IMR-90 (cell line): Measurements from ENCODE around the gene TRIP11. TPM values are rescaled to one million over a fixed set of nuclear protein-coding genes. Genes with fewer than 3 reads are reported as not detected.

Experiments
- ATAC-seq: fragments of 200-7000 bp; cut with Tn5 transposase; 2 replicates; pipeline ENCODE4 v1.9.1; 2020; ENCODE audit warnings: low read depth, mild to moderate bottlenecking, moderate library complexity
- BruUV-seq: library from RNA; stranded (reverse); fragments of 400-500 nt; replicated peaks from 2 replicates; lab custom pipeline; 2021; lab: Mats Ljungman, UMichigan
- CTCF ChIA-PET: fragments of 300-600 bp; formaldehyde crosslinking; extraction: SDS; loops from one replicate; lab custom pipeline; 2021; ENCODE audit warnings: antibody characterized with exemption; lab: Yijun Ruan, JAX
- POLR2A ChIA-PET: fragments of 300-600 bp; sonication (Branson Sonifier 250); formaldehyde crosslinking; loops from one replicate; lab custom pipeline; 2022; ENCODE audit warnings: antibody characterized with exemption; ENCODE audit not compliant: unreplicated experiment; lab: Charles Lee
- DNase-seq: peaks from one replicate; pipeline ENCODE4 v3.0.0; 2013
- H2AFZ ChIP-seq: replicated peaks from 2 replicates; pipeline ENCODE3; 2013; ENCODE audit warnings: low read length, mild to moderate bottlenecking; ENCODE audit not compliant: poor library complexity
- H2AK5ac ChIP-seq: 2 replicates; pipeline ENCODE4 v1.6.1; 2013; ENCODE audit warnings: low read depth, low read length, inconsistent platforms
- H2AK9ac ChIP-seq: replicated peaks from 2 replicates; pipeline ENCODE3; 2013; ENCODE audit warnings: mild to moderate bottlenecking, low read depth, low read length, moderate library complexity; ENCODE audit not compliant: poor library complexity
- H2BK120ac ChIP-seq: 2 replicates; pipeline ENCODE4 v1.6.1; 2013; ENCODE audit warnings: low read depth, low read length, inconsistent platforms
- H2BK15ac ChIP-seq: 3 replicates; pipeline ENCODE4 v1.6.1; 2013; ENCODE audit warnings: low read depth, low read length, inconsistent platforms
- H2BK20ac ChIP-seq: 2 replicates; pipeline ENCODE4 v1.6.1; 2013; ENCODE audit warnings: low read depth, mild to moderate bottlenecking, inconsistent platforms, low read length, moderate library complexity
- H2BK5ac ChIP-seq: 2 replicates; pipeline ENCODE4 v1.6.1; 2013; ENCODE audit warnings: mild to moderate bottlenecking, low read depth, low read length, inconsistent platforms; ENCODE audit not compliant: poor library complexity, severe bottlenecking
- H3K14ac ChIP-seq: replicated peaks from 2 replicates; pipeline ENCODE4 v1.6.1; 2013; ENCODE audit warnings: low read depth, low read length, inconsistent platforms
- H3K18ac ChIP-seq: 2 replicates; pipeline ENCODE4 v1.6.1; 2013; ENCODE audit warnings: low read depth, low read length, control low read depth
- H3K23ac ChIP-seq: 2 replicates; pipeline ENCODE4 v1.6.1; 2013; ENCODE audit warnings: low read depth, low read length, inconsistent platforms
- H3K27ac ChIP-seq: 2 replicates; pipeline ENCODE4 v1.5.1; 2013; ENCODE audit warnings: mild to moderate bottlenecking, control low read depth, low read length; ENCODE audit not compliant: insufficient read depth
- H3K27me3 ChIP-seq: 2 replicates; pipeline ENCODE4 v1.6.1; 2013; ENCODE audit warnings: low read length; ENCODE audit not compliant: control insufficient read depth, insufficient read depth
- H3K36me3 ChIP-seq: 2 replicates; pipeline ENCODE4 v1.6.1; 2013; ENCODE audit warnings: low read length, mixed read lengths; ENCODE audit not compliant: control insufficient read depth, insufficient read depth
- H3K4ac ChIP-seq: 2 replicates; pipeline ENCODE4 v1.6.1; 2013; ENCODE audit warnings: low read depth, low read length, inconsistent platforms
- H3K4me1 ChIP-seq: 2 replicates; pipeline ENCODE4 v1.6.1; 2013; ENCODE audit warnings: low read length, mixed read lengths; ENCODE audit not compliant: control insufficient read depth, insufficient read depth
- H3K4me2 ChIP-seq: 2 replicates; pipeline ENCODE4 v1.6.1; 2013; ENCODE audit warnings: low read depth, mild to moderate bottlenecking, control low read depth, low read length, moderate library complexity
- H3K4me3 ChIP-seq: 2 replicates; pipeline ENCODE4 v1.5.1; 2013; ENCODE audit warnings: low read depth, mild to moderate bottlenecking, control low read depth, low read length, moderate library complexity; ENCODE audit not compliant: insufficient read depth
- H3K56ac ChIP-seq: 2 replicates; pipeline ENCODE4 v1.6.1; 2013; ENCODE audit warnings: low read length, inconsistent platforms; ENCODE audit not compliant: insufficient read depth; ENCODE audit errors: extremely low read depth
- H3K79me1 ChIP-seq, 2 experiments: 2 replicates each; pipeline ENCODE4 v1.6.1; 2013; ENCODE audit warnings: low read length in 2 of 2, inconsistent platforms in 1 of 2, low read depth in 1 of 2
- H3K9ac ChIP-seq: 2 replicates; pipeline ENCODE4 v1.6.1; 2013; ENCODE audit warnings: low read depth, low read length, control low read depth
- H3K9me1 ChIP-seq: 2 replicates; pipeline ENCODE4 v1.6.1; 2013; ENCODE audit warnings: low read length, inconsistent platforms; ENCODE audit not compliant: insufficient read depth
- H3K9me3 ChIP-seq: 2 replicates; pipeline ENCODE4 v1.6.1; 2013; ENCODE audit warnings: low read length; ENCODE audit not compliant: control insufficient read depth, insufficient read depth
- H4K20me1 ChIP-seq: 2 replicates; pipeline ENCODE4 v1.6.1; 2013; ENCODE audit warnings: low read length, inconsistent platforms; ENCODE audit not compliant: insufficient read depth
- H4K5ac ChIP-seq: 2 replicates; pipeline ENCODE4 v1.6.1; 2013; ENCODE audit warnings: mild to moderate bottlenecking, low read depth, low read length, control low read depth
- H4K8ac ChIP-seq, 2 experiments: 2 replicates each; pipeline ENCODE4 v1.6.1; 2013; ENCODE audit warnings: low read depth in 2 of 2, low read length in 2 of 2, control low read depth in 1 of 2, inconsistent platforms in 1 of 2
- H4K91ac ChIP-seq: 2 replicates; pipeline ENCODE4 v1.6.1; 2013; ENCODE audit warnings: low read depth, low read length, inconsistent platforms; ENCODE audit not compliant: insufficient read depth
- ELK1 ChIP-seq: fragments of 150-350 bp; IDR thresholded peaks from 2 replicates; pipeline ENCODE4 v1.6.1; 2016; ENCODE audit warnings: low read depth, mild to moderate bottlenecking, low read length, moderate library complexity, borderline replicate concordance
- MXI1 ChIP-seq: IDR thresholded peaks from 2 replicates; pipeline ENCODE4 v1.6.1; 2012; ENCODE audit warnings: low read depth, mild to moderate bottlenecking, low read length, moderate library complexity, borderline replicate concordance
- SMC3 ChIP-seq: fragments of 150-350 bp; IDR thresholded peaks from 2 replicates; pipeline ENCODE4 v1.6.1; 2016; ENCODE audit warnings: low read depth, mild to moderate bottlenecking, antibody characterized with exemption, low read length, moderate library complexity
- WGBS, 2 experiments: methylation state at CpG; one replicate each; pipeline versions ENCODE4 v1.1.5 to v1.1.7; 2013; ENCODE audit warnings: missing lambda C conversion rate in 2 of 2; ENCODE audit not compliant: insufficient read length in 1 of 2; ENCODE audit errors: extremely low coverage in 2 of 2; 5-methylcytosine and 5-hydroxymethylcytosine counted together
- dilution Hi-C: fragments of 300-500 bp; cut with HindIII; formaldehyde crosslinking; loops from one replicate; pipeline ENCODE4 v1.14.3; 2018; ENCODE audit warnings: low sequenced_read_pairs; ENCODE audit not compliant: unreplicated experiment
- in situ Hi-C: fragments of 300-500 bp; cut with MboI; formaldehyde crosslinking; loops from 3 replicates; pipeline ENCODE4 v1.14.3; 2019; ENCODE audit warnings: low sequenced_read_pairs, inconsistent platforms, mixed read lengths
- intact Hi-C: fragments of 100-400 bp; cut with micrococcal nuclease; formaldehyde crosslinking; loops from 2 replicates; pipeline ENCODE4 v1.10.0; 2022
- polyA plus RNA-seq, 3 experiments: library from polyadenylated mRNA; depleted of rRNA; stranded (reverse); fragments of >200 nt; gene quantifications; 2 replicates each; pipeline ENCODE4 v1.2.3, GENCODE V29; 2012; ENCODE audit warnings: low replicate concordance in 1 of 3
- total RNA-seq: library from RNA; depleted of rRNA; stranded (reverse); fragments of >200 nt; gene quantifications from 2 replicates; pipeline ENCODE4 v1.2.3, GENCODE V29; 2012

Gene TRIP11
- total and polyA plus RNA-seq, 2 of the 4 experiments (the other 2 are of a cell fraction): 6.8 to 83.5 TPM

GRCh38 chr14:91956616-91957015 is 83.2 kb downstream of the TRIP11 start:
- Histone ChIP-seq H3K4me1 (no peaks in the 10 kb centered on the region; the same call in 1 of the 2 replicates), H3K79me1 (no peaks in the 10 kb centered on the region), H4K5ac (no peak overlapping the region), H3K4me2 (no peak overlapping the region), H2BK20ac (no peak overlapping the region), H2BK15ac (no peak overlapping the region), H2AK5ac (no peak overlapping the region), H3K27me3 (peaks cover 2% of the 10 kb centered on the region; the same call in 1 of the 2 replicates), H2BK120ac (no peak overlapping the region), H3K23ac (no peak overlapping the region), H3K18ac (no peak overlapping the region), H2BK5ac (no peak overlapping the region), H3K56ac (no peak overlapping the region), H2AFZ (no peak overlapping the region), H2AK9ac (no peak overlapping the region), H3K27ac (no peak overlapping the region), H3K14ac (no peak overlapping the region), H3K36me3 (no peaks in the 10 kb centered on the region), H3K4ac (no peak overlapping the region), H4K8ac (no peak overlapping the region), H4K91ac (no peak overlapping the region), H4K20me1 (no peaks in the 10 kb centered on the region), H3K9ac (no peak overlapping the region), H3K9me3 (no peaks in the 10 kb centered on the region), H3K9me1 (peaks cover 6% of the 10 kb centered on the region; the same call in 1 of the 2 replicates), H3K4me3 (no peak overlapping the region)
- CTCF ChIA-PET: no interaction called here
- no TSS peak for BruUV-seq
- POLR2A ChIA-PET: no interaction called here
- no CpG with 5 or more reads among the region's 5 CpGs for WGBS, 2 experiments
- TF ChIP-seq MXI1 (no peak), ELK1 (no peak), SMC3 (no peak)
- intact Hi-C loops (no loop called here), in situ Hi-C loops (no loop called here), dilution Hi-C loops (no loop called here)
- DNase-seq (no peak), ATAC-seq (no peak)
